ENCODE results near the gene RHO. TPM values are rescaled to one million over a fixed set of nuclear protein-coding genes. Genes with fewer than 3 reads are reported as not detected.

RHO gene
- polyA plus RNA-seq, 1 donor (not counting 4 experiments of a cell fraction or from before 2014, with no cell fraction given) = not detected

DNA sequence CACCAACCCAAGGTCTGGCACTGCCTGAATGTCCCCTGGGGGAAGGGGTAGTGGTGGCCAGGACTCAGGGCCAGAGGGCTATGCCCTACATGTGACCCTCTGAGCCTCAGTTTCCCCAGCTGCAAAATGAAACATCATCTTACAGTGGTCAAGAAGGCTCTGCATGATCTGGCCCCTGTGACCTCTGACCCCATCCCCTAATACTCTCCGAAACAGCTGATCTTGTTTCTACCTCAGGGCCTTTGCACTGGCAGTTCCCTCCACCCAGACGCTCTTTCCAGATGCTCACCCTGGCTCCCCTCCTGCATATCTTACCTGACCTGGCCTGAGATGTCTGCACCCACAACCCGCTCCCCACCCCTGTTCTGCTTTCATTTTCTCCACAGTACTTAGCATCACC lies 56.2 kb downstream of the RHO start:
- DNase-seq (ENCODE audit: low read depth, low spot score) = no peak
- H3K27me3 ChIP-seq (ENCODE audit: control insufficient read depth, extremely low read depth, insufficient read depth, low read length) = no peaks in the 10 kb centered on the region
- no peaks in the 10 kb centered on the region for H3K36me3 ChIP-seq (ENCODE audit: control insufficient read depth in 2 of 2, extremely low read depth in 1 of 2, insufficient read depth in 2 of 2, low read length in 2 of 2)
- H3K4me1 ChIP-seq (ENCODE audit: control insufficient read depth, extremely low read depth, insufficient read depth, low read length) = peaks cover 8% of the 10 kb centered on the region
- no peaks in the 10 kb centered on the region for H3K9me1 ChIP-seq (ENCODE audit: control insufficient read depth, extremely low read depth, insufficient read depth, low read length)
- FAIRE-seq = no peak
- H2AFZ ChIP-seq (ENCODE audit: control insufficient read depth, low read length) = no peak overlapping the region
- no peak overlapping the region for H3K4me3 ChIP-seq (ENCODE audit: control insufficient read depth in 2 of 3, extremely low read depth in 1 of 3, insufficient read depth in 2 of 3, low read depth in 1 of 3, low read length in 3 of 3)
- no peak overlapping the region for H3K4me2 ChIP-seq (ENCODE audit: control insufficient read depth, extremely low read depth, insufficient read depth, low read depth, low read length)
- dilution Hi-C loops (cut with MboI; ENCODE audit: extremely low pct_ligation_motif_present, low sequenced_read_pairs) = no loop called here
- TF ChIP-seq, protein P1, sequence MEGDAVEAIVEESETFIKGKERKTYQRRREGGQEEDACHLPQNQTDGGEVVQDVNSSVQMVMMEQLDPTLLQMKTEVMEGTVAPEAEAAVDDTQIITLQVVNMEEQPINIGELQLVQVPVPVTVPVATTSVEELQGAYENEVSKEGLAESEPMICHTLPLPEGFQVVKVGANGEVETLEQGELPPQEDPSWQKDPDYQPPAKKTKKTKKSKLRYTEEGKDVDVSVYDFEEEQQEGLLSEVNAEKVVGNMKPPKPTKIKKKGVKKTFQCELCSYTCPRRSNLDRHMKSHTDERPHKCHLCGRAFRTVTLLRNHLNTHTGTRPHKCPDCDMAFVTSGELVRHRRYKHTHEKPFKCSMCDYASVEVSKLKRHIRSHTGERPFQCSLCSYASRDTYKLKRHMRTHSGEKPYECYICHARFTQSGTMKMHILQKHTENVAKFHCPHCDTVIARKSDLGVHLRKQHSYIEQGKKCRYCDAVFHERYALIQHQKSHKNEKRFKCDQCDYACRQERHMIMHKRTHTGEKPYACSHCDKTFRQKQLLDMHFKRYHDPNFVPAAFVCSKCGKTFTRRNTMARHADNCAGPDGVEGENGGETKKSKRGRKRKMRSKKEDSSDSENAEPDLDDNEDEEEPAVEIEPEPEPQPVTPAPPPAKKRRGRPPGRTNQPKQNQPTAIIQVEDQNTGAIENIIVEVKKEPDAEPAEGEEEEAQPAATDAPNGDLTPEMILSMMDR (optimal IDR thresholded peaks at IDR 0.05 in 1 of 3, IDR thresholded peaks at IDR 0.05 in 1 of 3, conservative IDR thresholded peaks at IDR 0.05 in 1 of 3; ENCODE audit: extremely low read depth in 1 of 3, insufficient read depth in 2 of 3, low read length in 3 of 3) = no peak
- TF ChIP-seq EZH2 (IDR thresholded peaks at IDR 0.05; ENCODE audit: low read length) = no peak
- no peaks in the 10 kb centered on the region for H4K20me1 ChIP-seq (ENCODE audit: control insufficient read depth, extremely low read depth, insufficient read depth, low read length)
- no peak overlapping the region for H3K9ac ChIP-seq (ENCODE audit: control insufficient read depth, extremely low read depth, insufficient read depth, low read length)
- no peaks in the 10 kb centered on the region for H3K79me2 ChIP-seq (ENCODE audit: control insufficient read depth, insufficient read depth, low read length)
- H3K27ac ChIP-seq (ENCODE audit: control insufficient read depth, insufficient read depth, low read length) = no peak overlapping the region
- no peaks in the 10 kb centered on the region for H3K9me3 ChIP-seq (ENCODE audit: control insufficient read depth, low read depth, low read length)

Other genes starting within 250 kb of the RHO start
- gene HMCES, start 249.8 kb upstream of the RHO start, polyA plus RNA-seq = 36.4 to 66.4 TPM (median 54.6 TPM) in 3 replicates
- 0.17 to 0.42 TPM (median 0.34 TPM) in 3 replicates for gene EFCAB12, start 100.0 kb upstream of the RHO start, polyA plus RNA-seq
- 20.3 to 35.0 TPM (median 24.3 TPM) in 3 replicates for gene MBD4, start 88.7 kb upstream of the RHO start, polyA plus RNA-seq
- gene IFT122, start 88.4 kb upstream of the RHO start, polyA plus RNA-seq = 6.2 to 7.1 TPM (median 6.5 TPM) in 3 replicates
- not detected in 3 replicates for gene H1-8, start 14.5 kb downstream of the RHO start, polyA plus RNA-seq
- gene PLXND1, start 78.0 kb downstream of the RHO start, polyA plus RNA-seq = 0.09 to 0.36 TPM (median 0.25 TPM) in 3 replicates